Stimulated activated CD4-positive, alpha-beta T cell treated with anti-CD3 and anti-CD28 coated beads, Interleukin-15, amount 100 ng/mL, for 24 hours (primary cell): ENCODE results near the gene UGT1A9.
"Not testable (repeated sequence)": the region's sequence is repeated elsewhere in the genome, so short reads cannot be mapped to it uniquely, and the experiment has no call there.

ENCODE experiments used
- DNase-seq: peaks from one replicate; pipeline ENCODE4 v3.0.0-alpha.2; 2020

The UGT1A9 gene

DNA sequence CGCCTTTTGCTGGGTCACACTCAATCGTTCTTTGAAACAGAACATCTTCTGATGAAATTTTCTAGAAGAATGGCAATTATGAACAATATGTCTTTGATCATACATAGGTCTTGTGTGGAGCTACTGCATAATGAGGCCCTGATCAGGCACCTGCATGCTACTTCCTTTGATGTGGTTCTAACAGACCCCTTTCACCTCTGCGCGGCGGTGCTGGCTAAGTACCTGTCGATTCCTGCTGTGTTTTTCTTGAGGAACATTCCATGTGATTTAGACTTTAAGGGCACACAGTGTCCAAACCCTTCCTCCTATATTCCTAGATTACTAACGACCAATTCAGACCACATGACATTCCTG is 41.5 kb downstream of the UGT1A9 start:
- no peak for DNase-seq

DNA sequence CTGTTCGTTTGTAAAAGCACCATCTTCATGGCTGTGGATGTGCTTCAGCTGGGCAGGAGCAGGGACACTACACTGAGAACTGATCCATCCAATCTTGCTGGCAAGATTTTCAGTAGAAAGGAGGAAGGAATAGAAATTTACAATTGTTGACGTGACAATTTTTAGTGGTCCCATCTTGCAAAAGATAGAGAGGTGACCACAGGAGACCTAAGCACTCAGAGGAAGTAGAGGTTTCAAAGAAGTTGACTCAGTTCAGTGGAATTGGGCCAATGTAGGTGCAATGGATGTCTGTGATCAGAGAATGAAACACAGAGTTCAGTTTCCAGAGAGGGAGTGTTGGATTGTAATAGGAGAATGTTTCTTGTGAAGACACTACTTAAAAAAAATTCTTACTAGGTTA is 42.4 kb downstream of the UGT1A9 start:
- no peak for DNase-seq

- DNase-seq, result no peak
Measured at GRCh38 chr2:233718552-233718951, 46.9 kb downstream of the UGT1A9 start, which contains the start of gene UGT1A4. Gene UGT1A4 (plus strand): TSS chr2:233718736. CDS start chr2:233718821, 85 bp downstream.

- no peak for DNase-seq
Measured at GRCh38 chr2:233728723-233729301, 57.1 kb downstream of the UGT1A9 start, which contains the start of gene UGT1A3. Gene UGT1A3 (plus strand): TSS chr2:233729042. CDS start chr2:233729127, 85 bp downstream.

- DNase-seq, result not testable (repeated sequence)
Measured at GRCh38 chr2:233736868-233737653, 65.4 kb downstream of the UGT1A9 start.

DNA sequence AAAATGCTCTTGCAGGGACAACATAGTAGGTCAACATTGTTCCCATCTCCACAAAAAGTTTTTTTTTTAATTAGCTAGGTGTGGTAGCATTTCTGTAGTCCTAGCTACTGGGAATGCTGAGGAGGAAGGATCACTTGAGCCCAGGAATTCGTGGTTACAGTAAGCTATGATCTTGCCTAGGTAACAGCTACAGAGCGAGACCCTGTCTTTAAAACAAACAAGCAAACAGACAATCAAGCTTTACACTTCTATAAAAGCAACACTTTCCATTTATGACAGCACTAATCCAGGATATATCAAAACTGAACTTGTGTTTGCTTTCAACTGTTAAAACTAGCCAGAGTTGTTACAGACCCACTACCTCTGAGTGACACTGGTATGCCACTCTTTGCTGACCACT is 69.2 kb downstream of the UGT1A9 start:
- DNase-seq, result no peak

- no peak for DNase-seq
Measured at GRCh38 chr2:233743464-233744259, 72.0 kb downstream of the UGT1A9 start.

- no peak for DNase-seq
Measured at GRCh38 chr2:233745073-233745755, 73.5 kb downstream of the UGT1A9 start.

- not testable (repeated sequence) for DNase-seq
Measured at GRCh38 chr2:233745838-233746237, 74.1 kb downstream of the UGT1A9 start.

GRCh38 chr2:233746475-233747282 is 75.0 kb downstream of the UGT1A9 start:
- DNase-seq, result no peak

DNA sequence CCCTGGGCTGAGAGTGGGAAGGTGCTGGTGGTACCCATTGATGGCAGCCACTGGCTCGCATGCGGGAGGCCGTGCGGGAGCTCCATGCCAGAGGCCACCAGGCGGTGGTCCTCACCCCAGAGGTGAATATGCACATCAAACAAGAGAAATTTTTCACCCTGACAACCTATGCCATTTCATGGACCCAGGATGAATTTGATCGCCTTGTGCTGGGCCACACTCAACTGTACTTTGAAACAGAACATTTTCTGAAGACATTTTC is 75.5 kb downstream of the UGT1A9 start:
- no peak for DNase-seq

DNA sequence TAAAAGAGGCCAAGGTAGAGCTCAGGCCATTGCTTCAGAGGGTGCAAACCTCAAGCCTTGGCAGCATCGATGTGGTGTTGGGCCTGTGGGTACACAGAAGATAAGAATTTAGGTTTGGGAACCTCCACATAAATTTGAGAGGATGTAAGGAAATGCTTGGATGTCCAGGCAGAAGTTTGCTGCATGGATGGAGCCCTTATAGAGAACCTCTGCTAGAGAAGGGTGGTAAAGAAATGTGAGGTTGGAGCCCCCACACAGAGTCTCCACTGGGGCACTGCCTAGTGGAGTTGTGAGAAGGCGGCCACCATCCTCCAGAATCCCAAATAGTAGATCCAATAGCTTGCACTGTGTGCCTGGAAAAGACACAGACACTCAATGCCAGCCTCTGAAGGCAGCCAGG is 79.0 kb downstream of the UGT1A9 start:
- not testable (repeated sequence) for DNase-seq

DNA sequence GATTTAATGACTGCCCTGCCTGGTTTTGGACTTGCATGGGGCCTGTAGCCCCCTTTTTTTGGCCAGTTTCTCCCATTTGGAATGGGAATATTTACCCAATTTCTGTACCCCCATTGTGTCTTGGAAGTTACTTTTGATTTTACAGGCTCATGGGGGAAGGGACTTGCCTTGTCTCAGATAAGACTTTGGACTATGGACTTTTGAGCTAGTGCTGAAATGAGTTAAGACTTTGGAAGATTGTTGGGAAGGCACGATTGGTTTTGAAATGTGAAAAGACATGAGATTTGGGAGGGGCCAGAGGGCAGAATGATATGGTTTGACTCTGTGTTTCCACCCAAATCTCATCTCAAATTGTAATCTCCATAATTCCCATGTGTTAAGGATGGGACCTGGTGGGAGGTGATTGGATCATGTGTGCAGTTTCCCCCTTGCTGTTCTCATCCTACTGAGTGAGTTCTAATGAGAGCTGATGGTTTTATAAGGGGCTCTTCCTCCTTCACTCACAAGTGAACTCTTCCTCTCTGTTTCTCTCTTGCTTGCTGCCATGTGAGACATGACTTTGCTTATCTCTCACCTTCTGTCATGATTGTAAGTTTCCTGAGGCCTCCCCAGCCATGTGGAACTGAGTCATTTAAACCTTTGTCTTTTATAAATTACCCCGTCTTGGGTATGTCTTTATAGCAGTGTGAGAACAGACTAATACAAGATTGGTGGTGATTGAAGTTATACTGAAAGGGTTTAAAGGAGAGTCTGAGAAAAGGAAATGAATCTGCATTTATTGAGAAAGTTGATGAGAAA is 79.7 kb downstream of the UGT1A9 start:
- not testable (repeated sequence) for DNase-seq

DNA sequence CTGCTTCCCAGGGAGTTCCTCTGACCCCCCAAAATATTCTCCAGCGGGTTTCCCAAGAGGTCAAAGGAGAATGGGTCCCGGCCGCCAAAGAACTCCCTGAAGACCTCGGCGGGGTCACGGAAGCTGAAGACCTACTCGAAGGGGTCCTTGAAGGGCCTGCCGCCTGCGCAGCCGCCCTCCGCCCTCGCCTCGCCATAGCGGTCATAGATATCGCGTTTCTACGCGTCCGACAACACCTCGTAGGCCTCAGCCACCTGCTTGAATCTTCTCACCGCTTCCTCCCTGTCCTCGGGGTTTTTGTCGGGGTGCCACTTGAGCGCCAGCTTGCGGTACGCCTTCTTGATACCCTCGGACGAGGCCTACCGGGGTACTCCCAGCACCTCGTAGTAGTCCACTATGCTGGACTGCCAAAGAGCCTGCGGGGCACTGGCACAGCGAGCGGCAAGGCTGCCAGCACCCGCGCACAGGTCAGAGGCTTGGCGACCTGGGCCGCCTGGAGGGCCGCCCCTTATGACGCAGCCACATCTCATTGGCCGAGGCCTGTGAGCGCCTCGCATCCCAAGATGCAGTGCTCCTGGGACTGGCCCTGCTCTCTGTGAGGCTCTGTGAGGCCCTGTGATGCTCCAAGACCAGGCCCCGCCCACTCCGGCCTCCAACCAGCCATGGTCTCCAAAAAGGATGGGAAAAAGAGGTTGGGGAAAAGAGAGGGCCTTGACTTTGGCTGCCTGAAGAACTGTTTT is 83.3 kb downstream of the UGT1A9 start:
- no peak for DNase-seq

DNA sequence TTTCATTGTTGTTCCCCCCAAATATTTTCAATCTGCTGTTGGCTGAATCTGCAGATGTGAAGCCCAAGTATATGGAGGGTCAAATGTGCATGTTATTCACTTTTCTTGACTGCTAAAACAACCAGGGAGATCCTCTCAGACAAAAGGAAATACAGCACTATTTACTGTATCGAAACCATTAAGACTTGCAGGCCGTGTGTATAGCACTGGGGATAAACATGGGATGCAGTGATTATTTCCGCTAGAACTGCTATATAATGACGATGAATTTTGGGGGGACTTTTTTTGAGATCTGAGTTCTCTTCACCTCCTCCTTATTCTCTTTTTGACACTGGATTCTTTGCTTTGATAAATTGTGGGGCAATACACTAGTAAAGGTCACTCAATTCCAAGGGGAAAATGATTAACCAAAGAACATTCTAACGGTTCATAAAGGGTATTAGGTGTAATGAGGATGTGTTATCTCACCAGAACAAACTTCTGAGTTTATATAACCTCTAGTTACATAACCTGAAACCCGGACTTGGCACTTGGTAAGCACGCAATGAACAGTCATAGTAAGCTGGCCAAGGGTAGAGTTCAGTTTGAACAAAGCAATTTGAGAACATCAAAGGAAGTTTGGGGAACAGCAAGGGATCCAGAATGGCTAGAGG is 84.9 kb downstream of the UGT1A9 start:
- DNase-seq, result no peak

GRCh38 chr2:233758141-233758540 is 86.4 kb downstream of the UGT1A9 start:
- no peak for DNase-seq

DNA sequence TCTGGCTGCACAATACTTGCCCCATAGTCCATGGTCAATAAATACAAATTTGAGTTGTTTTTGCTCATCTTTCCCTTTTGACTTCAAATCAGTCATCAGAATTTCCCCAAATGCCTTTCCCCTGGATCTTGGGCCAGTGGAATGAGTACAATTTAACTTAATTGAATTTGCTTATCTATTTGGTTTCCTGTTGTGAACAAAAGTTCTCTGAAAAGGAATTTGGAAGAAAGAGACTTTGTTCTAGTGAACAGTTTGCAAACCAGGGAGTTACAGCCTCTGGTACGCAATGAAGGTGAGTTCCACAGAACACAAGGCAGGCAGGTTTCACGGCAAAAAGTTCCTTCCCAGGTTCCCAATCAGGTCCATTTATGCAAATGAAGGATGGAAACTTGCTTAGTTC is 87.2 kb downstream of the UGT1A9 start:
- DNase-seq, result no peak

DNA sequence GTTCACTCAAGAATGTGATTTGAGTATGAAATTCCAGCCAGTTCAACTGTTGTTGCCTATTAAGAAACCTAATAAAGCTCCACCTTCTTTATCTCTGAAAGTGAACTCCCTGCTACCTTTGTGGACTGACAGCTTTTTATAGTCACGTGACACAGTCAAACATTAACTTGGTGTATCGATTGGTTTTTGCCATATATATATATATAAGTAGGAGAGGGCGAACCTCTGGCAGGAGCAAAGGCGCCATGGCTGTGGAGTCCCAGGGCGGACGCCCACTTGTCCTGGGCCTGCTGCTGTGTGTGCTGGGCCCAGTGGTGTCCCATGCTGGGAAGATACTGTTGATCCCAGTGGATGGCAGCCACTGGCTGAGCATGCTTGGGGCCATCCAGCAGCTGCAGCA is 88.3 kb downstream of the UGT1A9 start, which contains the start of gene UGT1A1:
Gene UGT1A1 (plus strand): TSS at position 228 of the 400 bp plus-strand sequence. CDS start 18 bp downstream, at position 246.
- no peak for DNase-seq

DNA sequence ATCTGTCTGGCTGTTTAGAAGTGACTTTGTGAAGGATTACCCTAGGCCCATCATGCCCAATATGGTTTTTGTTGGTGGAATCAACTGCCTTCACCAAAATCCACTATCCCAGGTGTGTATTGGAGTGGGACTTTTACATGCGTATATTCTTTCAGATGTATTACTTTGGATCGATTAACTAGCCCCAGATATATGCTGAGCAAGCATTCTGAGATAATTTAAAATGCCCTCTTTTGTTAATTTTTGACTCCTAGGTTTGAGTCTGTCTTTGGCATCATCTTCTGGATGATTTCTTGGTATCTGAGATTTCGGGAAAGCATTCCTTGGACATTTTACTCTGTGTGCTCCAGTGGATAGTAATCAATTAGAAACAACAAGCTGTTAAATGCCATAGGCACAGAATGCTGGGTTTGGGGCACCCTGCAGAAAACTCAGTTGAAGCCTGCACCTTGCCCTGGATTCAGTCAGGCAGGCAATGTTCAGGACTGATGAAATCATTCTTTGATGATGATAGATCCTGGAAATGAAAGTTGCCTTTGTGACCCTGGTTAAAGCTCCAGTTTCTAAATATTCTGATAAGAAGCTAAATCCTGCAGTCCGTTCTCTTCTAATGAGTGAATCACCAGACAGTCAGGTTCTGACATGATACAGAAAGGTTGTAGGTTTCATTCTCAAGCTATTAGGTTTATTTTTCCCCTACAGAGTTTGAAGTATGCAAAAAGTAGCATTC is 89.5 kb downstream of the UGT1A9 start:
- no peak for DNase-seq
